Left ventricle myocardium inferior (tissue), 1 donor: ENCODE data around the gene FAM83F. TPM values are rescaled to one million over a fixed set of nuclear protein-coding genes. Genes with fewer than 3 reads are reported as not detected.

Experiments used
- DNase-seq: peaks from one replicate; pipeline ENCODE4 v3.0.0-alpha.2; 2020
- H3K27ac ChIP-seq: fragments of 200-600 bp; replicated peaks from 2 replicates; pipeline ENCODE4 v1.8.0; 2021
- H3K27me3 ChIP-seq: fragments of 200-600 bp; 2 replicates; pipeline ENCODE4 v1.8.0; 2021; ENCODE audit warnings: low read depth
- H3K36me3 ChIP-seq: fragments of 200-600 bp; 2 replicates; pipeline ENCODE4 v1.8.0; 2021
- H3K4me1 ChIP-seq: fragments of 200-600 bp; 2 replicates; pipeline ENCODE4 v1.8.0; 2021
- H3K4me3 ChIP-seq: fragments of 200-600 bp; 2 replicates; pipeline ENCODE4 v1.8.0; 2021; ENCODE audit warnings: mild to moderate bottlenecking, moderate library complexity
- H3K9me3 ChIP-seq: fragments of 200-600 bp; replicated peaks from 2 replicates; pipeline ENCODE4 v1.8.0; 2021
- intact Hi-C: fragments of 100-400 bp; cut with micrococcal nuclease; formaldehyde crosslinking; loops from one replicate; pipeline ENCODE4 v1.11.0; 2022
- total RNA-seq: library from RNA; stranded (reverse); fragmentation: NEBNext Ultra II Directional; extraction: Animal tissue kit (Norgen Biotek cat#: 25700); gene quantifications from one replicate; pipeline ENCODE4 v1.2.1, GENCODE V29; 2021
- TF ChIP-seq, protein P1 (sequence below): fragments of 200-600 bp; IDR thresholded peaks from 2 replicates; pipeline ENCODE4 v1.8.0; 2021; ENCODE audit warnings: antibody characterized with exemption, mild to moderate bottlenecking, borderline replicate concordance
- donor health status: DM: no; HTN: yes; CAD: no; lungs with severe emphysema.

Gene FAM83F
- total RNA-seq, 1 donor from 2014 or later, result 4.4 TPM

DNA sequence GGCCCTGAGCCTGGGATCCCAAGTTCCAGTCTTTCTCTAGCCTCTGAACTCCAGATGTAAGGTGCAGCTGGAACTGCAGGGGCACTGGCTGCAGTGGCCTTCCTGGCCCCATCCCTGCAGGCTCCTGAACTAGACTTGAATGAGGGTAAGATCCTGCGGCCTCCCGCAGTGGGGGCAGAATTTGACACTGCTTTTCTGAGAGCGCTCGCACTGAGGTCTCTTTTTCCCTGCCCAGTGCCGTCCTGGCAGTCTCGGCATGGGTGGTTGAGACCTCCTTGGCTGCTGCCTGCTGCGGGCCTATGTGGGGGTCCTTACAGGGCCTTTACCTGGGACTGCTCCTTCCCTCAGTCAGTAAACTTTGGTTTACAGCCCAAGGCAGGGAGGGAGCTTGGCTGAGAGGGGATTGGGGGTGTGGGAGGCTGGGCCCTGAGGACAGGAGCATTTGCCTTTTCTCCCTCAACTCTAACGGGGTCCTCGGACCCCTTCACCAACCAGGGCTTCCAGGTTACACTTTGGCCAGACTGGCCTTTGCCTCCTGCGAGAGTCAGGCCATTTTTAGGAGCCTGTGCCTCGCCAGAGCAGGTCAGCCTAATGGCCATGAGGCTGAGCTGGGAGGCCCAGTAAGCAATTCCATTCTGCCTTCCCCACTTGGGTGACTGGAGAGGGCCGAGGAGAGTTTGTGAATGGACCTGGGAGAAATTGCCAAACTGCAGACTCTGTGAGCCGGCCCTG is 35.4 kb downstream of the FAM83F start:
- Histone ChIP-seq H3K9me3 (no peaks in the 10 kb centered on the region), H3K4me1 (no peaks in the 10 kb centered on the region), H3K27ac (no peak overlapping the region), H3K36me3 (no peaks in the 10 kb centered on the region), H3K4me3 (no peak overlapping the region), H3K27me3 (peaks cover 17% of the 10 kb centered on the region)
- TF ChIP-seq, protein P1, sequence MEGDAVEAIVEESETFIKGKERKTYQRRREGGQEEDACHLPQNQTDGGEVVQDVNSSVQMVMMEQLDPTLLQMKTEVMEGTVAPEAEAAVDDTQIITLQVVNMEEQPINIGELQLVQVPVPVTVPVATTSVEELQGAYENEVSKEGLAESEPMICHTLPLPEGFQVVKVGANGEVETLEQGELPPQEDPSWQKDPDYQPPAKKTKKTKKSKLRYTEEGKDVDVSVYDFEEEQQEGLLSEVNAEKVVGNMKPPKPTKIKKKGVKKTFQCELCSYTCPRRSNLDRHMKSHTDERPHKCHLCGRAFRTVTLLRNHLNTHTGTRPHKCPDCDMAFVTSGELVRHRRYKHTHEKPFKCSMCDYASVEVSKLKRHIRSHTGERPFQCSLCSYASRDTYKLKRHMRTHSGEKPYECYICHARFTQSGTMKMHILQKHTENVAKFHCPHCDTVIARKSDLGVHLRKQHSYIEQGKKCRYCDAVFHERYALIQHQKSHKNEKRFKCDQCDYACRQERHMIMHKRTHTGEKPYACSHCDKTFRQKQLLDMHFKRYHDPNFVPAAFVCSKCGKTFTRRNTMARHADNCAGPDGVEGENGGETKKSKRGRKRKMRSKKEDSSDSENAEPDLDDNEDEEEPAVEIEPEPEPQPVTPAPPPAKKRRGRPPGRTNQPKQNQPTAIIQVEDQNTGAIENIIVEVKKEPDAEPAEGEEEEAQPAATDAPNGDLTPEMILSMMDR, result no peak
- no peak for DNase-seq
- intact Hi-C loops, result no loop called here

DNA sequence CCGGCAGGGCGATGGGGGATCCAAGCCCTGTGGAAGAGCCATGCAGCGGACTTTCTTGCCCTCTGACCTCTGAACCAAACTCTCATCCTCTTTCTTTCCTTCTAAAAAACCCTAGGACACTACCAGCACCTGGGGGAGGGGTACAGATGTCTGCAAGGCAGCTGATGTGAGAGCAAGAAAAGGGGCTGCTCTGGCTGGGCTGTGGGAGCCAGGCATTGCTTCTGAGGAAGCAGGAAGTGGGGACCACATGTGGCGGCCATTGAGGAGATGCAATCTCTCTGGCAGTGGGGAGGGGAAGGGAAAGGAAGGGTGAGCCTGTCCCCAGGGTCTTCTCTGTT is 36.0 kb downstream of the FAM83F start:
- Histone ChIP-seq H3K27me3 (peaks cover 21% of the 10 kb centered on the region), H3K4me3 (no peak overlapping the region), H3K9me3 (no peaks in the 10 kb centered on the region), H3K27ac (no peak overlapping the region), H3K36me3 (no peaks in the 10 kb centered on the region), H3K4me1 (no peaks in the 10 kb centered on the region)
- intact Hi-C loops, result no loop called here
- TF ChIP-seq, protein P1, result no peak
- no peak for DNase-seq

DNA sequence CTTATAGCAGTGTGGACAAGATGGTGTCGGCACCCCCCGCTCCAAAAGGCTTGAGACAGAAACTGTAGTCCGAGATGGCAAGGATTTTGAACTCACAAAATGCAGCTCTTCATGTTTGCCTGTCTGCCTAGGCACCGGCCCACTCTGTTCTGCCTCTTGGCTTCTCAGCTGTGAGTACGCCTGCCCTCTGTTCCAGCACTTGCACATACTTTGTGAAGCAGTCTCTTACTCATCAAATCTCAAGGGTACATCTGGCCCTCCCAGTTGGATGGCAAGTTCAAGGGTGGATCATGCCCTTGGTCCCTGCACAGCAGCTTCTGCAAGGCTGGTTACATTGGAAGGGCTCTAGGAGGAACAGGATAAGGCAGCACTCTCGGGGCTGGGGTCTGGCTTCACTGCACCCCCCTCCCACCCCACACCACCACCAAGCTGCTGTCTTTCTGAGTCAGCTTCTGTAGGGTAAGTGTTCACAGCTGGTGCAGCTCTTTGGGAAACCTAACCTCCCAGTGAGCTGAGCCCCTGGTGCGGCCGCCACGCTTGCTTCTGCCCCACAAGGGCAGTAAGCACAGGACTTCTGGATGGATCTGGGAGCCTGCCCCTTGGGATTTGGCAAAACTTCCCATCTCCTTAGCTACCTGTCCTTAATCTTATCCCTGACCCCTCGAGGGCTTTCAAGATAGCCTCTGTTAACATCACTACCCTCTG is 37.2 kb downstream of the FAM83F start:
- H3K9me3 ChIP-seq, result no peaks in the 10 kb centered on the region
- no peaks in the 10 kb centered on the region for H3K36me3 ChIP-seq
- intact Hi-C loops, result no loop called here
- no peak overlapping the region for H3K4me3 ChIP-seq
- peaks cover 23% of the 10 kb centered on the region for H3K27me3 ChIP-seq
- no peak for DNase-seq
- H3K4me1 ChIP-seq, result no peaks in the 10 kb centered on the region
- no peak overlapping the region for H3K27ac ChIP-seq
- TF ChIP-seq, protein P1, result no peak

DNA sequence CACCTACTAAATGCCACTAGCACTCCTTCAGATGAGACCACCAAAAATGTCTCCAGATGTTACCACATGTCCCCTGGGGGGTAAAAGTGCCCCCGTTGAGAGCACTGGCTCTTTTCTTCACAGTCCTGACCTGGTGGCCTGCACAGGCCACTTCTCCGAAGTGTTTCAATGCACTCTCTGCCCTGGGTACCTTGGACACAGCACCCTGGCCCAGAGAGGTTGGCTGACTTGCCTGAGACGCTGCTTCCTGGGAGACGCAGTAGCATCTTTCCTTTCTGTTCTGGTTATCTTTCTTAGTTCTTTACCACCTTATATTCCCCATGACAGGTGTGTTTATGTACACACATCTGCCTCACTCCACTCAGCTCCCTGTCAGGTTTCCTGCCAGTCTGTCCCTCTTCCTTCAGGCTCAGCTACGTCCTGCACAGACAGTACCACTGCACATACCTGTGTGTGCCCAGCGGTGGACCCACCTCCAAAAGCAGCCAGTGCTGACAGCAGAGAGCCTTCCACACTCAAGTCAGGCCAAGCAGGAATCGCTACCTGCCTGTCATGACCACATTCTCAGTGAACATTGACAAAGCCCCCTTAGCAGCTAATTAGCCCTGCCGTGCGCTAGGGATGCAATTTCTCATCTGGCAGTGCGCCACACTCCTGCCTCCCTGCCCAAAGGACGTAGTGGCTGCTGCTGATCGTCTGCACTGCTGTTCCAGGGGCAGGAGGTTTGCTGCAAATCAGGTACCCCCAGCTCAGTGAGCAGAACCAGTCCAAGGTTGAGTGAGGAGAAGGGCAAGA is 39.0 kb downstream of the FAM83F start:
- no peak for DNase-seq
- TF ChIP-seq, protein P1, result no peak
- Histone ChIP-seq H3K4me3 (no peak overlapping the region), H3K9me3 (no peaks in the 10 kb centered on the region), H3K36me3 (no peaks in the 10 kb centered on the region), H3K4me1 (no peaks in the 10 kb centered on the region), H3K27ac (no peak overlapping the region), H3K27me3 (peaks cover 41% of the 10 kb centered on the region)
- intact Hi-C loops, result no loop called here

DNA sequence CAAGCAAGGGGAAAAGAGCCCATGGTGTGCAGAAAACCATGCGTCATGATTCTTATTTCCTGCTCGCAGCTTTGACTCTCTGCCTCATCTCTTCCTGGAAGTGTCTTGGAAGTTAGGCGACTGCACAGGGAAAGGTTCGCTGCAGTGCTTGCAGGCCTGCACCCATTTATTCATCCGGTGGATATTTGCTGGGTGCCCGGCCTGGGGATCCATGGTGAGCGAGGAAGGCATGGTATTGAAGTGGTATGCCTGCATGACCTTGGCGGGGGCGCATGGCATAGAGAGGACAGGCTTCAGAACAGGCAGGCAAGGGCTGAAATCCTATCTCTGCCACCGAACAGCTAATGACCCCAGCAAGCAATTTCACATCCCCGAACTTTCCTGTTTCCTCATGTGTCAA is 40.6 kb downstream of the FAM83F start:
- Histone ChIP-seq H3K9me3 (no peaks in the 10 kb centered on the region), H3K4me3 (no peak overlapping the region), H3K36me3 (no peaks in the 10 kb centered on the region), H3K4me1 (peaks cover 6% of the 10 kb centered on the region), H3K27ac (no peak overlapping the region), H3K27me3 (peaks cover 52% of the 10 kb centered on the region)
- TF ChIP-seq, protein P1, result no peak
- DNase-seq, result no peak
- intact Hi-C loops, result no loop called here
